Measurements from ENCODE around the gene UBE3D.
A peak's percentile ranks its signal among the peaks of the same experiment; 100 is the strongest.

DNA sequence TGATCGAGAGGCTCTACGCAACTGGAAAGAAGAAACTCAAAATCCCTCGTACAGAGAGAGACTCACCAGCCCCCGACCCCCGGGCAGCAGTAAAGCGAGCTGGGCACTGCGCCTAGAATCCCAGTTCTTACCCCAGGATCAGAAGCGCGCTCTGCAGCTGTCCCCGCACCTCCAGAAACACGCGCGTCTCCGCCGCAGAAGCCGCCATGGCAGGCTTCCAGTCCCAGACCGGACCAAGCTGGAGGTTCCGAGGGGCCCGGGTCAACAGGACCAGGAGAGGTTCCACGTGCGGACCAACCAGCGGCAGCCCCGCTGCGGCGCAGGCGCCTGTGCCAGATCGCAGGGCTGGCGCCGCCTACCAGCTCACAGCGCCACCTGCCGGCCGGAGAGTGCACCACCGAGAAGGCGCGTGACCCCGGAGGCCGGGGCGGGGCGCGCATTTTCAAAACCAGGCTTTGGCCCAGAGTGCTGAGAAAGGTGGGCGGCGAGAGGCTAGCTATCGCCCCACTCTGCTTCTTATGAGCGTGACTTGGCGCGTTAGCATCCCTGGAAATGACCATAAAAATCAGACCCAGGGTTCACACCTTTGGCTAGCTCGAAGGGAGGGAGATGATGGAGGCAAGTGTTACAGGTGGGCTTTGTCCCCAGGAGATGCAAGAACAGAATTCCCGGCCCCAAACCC, at the start of gene UBE3D:
- TF ChIP-seq, protein P1, sequence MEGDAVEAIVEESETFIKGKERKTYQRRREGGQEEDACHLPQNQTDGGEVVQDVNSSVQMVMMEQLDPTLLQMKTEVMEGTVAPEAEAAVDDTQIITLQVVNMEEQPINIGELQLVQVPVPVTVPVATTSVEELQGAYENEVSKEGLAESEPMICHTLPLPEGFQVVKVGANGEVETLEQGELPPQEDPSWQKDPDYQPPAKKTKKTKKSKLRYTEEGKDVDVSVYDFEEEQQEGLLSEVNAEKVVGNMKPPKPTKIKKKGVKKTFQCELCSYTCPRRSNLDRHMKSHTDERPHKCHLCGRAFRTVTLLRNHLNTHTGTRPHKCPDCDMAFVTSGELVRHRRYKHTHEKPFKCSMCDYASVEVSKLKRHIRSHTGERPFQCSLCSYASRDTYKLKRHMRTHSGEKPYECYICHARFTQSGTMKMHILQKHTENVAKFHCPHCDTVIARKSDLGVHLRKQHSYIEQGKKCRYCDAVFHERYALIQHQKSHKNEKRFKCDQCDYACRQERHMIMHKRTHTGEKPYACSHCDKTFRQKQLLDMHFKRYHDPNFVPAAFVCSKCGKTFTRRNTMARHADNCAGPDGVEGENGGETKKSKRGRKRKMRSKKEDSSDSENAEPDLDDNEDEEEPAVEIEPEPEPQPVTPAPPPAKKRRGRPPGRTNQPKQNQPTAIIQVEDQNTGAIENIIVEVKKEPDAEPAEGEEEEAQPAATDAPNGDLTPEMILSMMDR (IDR thresholded peaks at IDR 0.05) = peak; percentile 94 to 99 (median 96)
- peak in 1 of 4 donors; percentile 37 for TF ChIP-seq POLR2A (IDR thresholded peaks at IDR 0.05)
